Common myeloid progenitor, CD34-positive (primary cell): Measurements from ENCODE around the gene CEP112.

Source experiments
- CTCF ChIA-PET: fragments of 350-600 bp; sonication (Branson Sonifier 250); formaldehyde crosslinking; loops from one replicate; lab custom pipeline; 2021; ENCODE audit warnings: antibody characterized with exemption; lab: Charles Lee
- POLR2A ChIA-PET: fragments of 350-600 bp; sonication (Branson Sonifier 250); formaldehyde crosslinking; loops from one replicate; lab custom pipeline; 2021; ENCODE audit warnings: antibody characterized with exemption; lab: Charles Lee
- DNase-seq, 3 donors: peaks; one replicate each; pipeline versions ENCODE4 v3.0.0 to v3.0.0-alpha.2; 2013
- H3K27ac ChIP-seq, 2 experiments: 1 replicate in 1 of 2; 2 replicates in 1 of 2; pipeline ENCODE4 v1.7.0; 2013; ENCODE audit warnings: inconsistent platforms in 2 of 2, low read length in 2 of 2, mild to moderate bottlenecking in 2 of 2, low read depth in 1 of 2, moderate library complexity in 1 of 2; ENCODE audit not compliant: severe bottlenecking in 2 of 2, insufficient read depth in 1 of 2, poor library complexity in 1 of 2
- H3K27me3 ChIP-seq, 5 experiments: replicated peaks in 2 of 5; 1 replicate in 3 of 5; 2 replicates in 2 of 5; pipeline versions ENCODE4 v1.6.1 to v1.7.0; 2013; ENCODE audit warnings: low read length in 4 of 5, mild to moderate bottlenecking in 2 of 5, moderate library complexity in 2 of 5, inconsistent platforms in 1 of 5; ENCODE audit not compliant: insufficient read depth in 5 of 5, control insufficient read depth in 4 of 5
- H3K36me3 ChIP-seq, 4 experiments: 1 replicate in 2 of 4; 2 replicates in 2 of 4; pipeline versions ENCODE4 v1.6.1 to v1.7.0; 2013; ENCODE audit warnings: low read length in 3 of 4, control low read depth in 1 of 4, mild to moderate bottlenecking in 1 of 4; ENCODE audit not compliant: control insufficient read depth in 4 of 4, insufficient read depth in 4 of 4
- H3K4me1 ChIP-seq, 4 experiments: 1 replicate in 3 of 4; 2 replicates in 1 of 4; pipeline versions ENCODE4 v1.6.1 to v1.7.1; 2013; ENCODE audit warnings: low read length in 3 of 4, mild to moderate bottlenecking in 3 of 4, control low read depth in 1 of 4, inconsistent platforms in 1 of 4, moderate library complexity in 1 of 4; ENCODE audit not compliant: control insufficient read depth in 4 of 4, insufficient read depth in 4 of 4; ENCODE audit errors: control extremely low read depth in 1 of 4
- H3K4me3 ChIP-seq, 7 experiments: 1 replicate in 4 of 7; 2 replicates in 3 of 7; pipeline versions ENCODE4 v1.5.1 to v1.7.0; 2013; ENCODE audit warnings: mild to moderate bottlenecking in 7 of 7, low read length in 6 of 7, moderate library complexity in 6 of 7, inconsistent platforms in 2 of 7, low read depth in 2 of 7, control low read depth in 1 of 7; ENCODE audit not compliant: insufficient read depth in 4 of 7, control insufficient read depth in 1 of 7; ENCODE audit errors: extremely low read depth in 1 of 7
- H3K9me3 ChIP-seq, 5 experiments: 1 replicate in 4 of 5; 2 replicates in 1 of 5; pipeline versions ENCODE4 v1.6.1 to v1.7.1; 2013; ENCODE audit warnings: low read length in 4 of 5, mild to moderate bottlenecking in 2 of 5, inconsistent platforms in 1 of 5, low read depth in 1 of 5, moderate library complexity in 1 of 5; ENCODE audit not compliant: control insufficient read depth in 4 of 5, insufficient read depth in 2 of 5; ENCODE audit errors: control extremely low read depth in 1 of 5
- WGBS: methylation state at CpG from one replicate; pipeline ENCODE4 v1.1.5; 2013; ENCODE audit not compliant: insufficient coverage; 5-methylcytosine and 5-hydroxymethylcytosine counted together

CEP112 gene

DNA sequence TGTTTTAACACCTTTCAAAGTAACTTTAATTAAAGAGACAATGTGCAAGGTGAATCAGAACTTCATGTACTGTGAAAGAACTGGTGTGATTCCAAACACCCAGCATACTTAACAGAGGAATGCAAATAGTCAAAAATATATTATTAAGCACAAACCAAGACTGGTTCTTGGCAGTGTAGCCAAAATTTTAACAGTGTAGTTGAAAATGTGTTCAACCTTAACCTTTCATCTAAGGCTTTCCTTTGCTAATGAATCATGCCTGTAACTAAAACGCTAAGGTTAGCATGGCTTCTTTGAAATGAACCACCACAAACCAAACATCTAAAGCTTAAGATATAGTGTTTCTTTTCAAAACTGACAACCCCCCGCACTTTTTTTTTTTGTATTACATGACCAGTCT is 484.2 kb downstream of the CEP112 start:
- H3K9me3 ChIP-seq = no peaks in the 10 kb centered on the region
- H3K36me3 ChIP-seq = no peaks in the 10 kb centered on the region
- no peaks in the 10 kb centered on the region for H3K27me3 ChIP-seq
- no peaks in the 10 kb centered on the region for H3K4me1 ChIP-seq
- DNase-seq = no peak
- H3K27ac ChIP-seq = no peak overlapping the region
- no peak overlapping the region for H3K4me3 ChIP-seq
- POLR2A ChIA-PET = no interaction called here
- CTCF ChIA-PET = no interaction called here
- 100% methylated on average over 1 of the region's 2 CpGs for whole genome bisulfite sequencing

DNA sequence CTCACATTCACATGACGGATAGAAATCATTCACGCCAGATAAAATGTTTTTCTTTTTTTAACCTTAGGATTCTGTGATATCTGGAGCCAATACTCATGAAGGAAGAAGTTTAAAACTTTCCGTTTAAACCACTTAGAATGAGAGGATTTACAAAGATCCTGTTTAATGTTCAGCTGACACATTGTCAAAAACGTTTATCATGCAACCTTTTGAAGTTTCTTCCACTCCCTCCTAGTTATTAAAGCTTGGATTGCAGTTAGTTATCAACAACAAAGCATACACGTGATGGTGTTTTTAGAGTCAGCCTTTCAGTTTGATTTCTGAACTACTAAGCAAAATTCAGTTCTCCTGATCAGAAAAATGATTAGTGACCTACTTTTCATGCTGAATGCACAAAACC is 487.2 kb downstream of the CEP112 start:
- ChIA-PET POLR2A (no interaction called here), CTCF (no interaction called here)
- H3K4me3 ChIP-seq = no peak overlapping the region
- WGBS = 96% methylated on average over 3 of the region's 5 CpGs
- H3K27me3 ChIP-seq = no peaks in the 10 kb centered on the region
- peaks cover 0 to 1% (median 0%) of the 10 kb centered on the region in 5 experiments for H3K9me3 ChIP-seq
- no peak overlapping the region for H3K27ac ChIP-seq
- H3K36me3 ChIP-seq = no peaks in the 10 kb centered on the region
- no peaks in the 10 kb centered on the region for H3K4me1 ChIP-seq
- no peak for DNase-seq

DNA sequence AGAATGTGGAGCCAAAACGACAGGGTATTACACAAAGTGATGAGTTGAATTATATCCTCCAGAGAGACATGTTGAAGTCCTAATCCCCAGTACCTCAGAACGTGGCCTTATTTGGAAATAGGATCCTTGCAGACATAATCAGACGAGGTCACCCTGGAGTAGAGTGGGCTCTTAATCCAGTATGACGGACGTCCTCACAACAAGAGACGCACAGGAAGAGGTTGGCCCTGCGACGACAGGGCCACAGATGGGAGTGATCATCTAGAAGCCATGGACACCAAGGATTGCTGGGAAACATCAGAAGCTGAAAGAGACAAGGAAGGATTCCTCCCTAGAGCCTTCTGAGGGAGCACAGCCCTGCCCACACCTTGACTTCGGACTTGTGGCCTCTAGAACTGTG is 488.0 kb downstream of the CEP112 start:
- peaks cover 0 to 1% (median 0%) of the 10 kb centered on the region in 5 experiments for H3K9me3 ChIP-seq
- no peaks in the 10 kb centered on the region for H3K4me1 ChIP-seq
- H3K4me3 ChIP-seq = no peak overlapping the region
- no peak for DNase-seq
- no peaks in the 10 kb centered on the region for H3K27me3 ChIP-seq
- ChIA-PET POLR2A (no interaction called here), CTCF (no interaction called here)
- no peaks in the 10 kb centered on the region for H3K36me3 ChIP-seq
- H3K27ac ChIP-seq = no peak overlapping the region
- 99% methylated on average over 7 of the region's 9 CpGs for WGBS

DNA sequence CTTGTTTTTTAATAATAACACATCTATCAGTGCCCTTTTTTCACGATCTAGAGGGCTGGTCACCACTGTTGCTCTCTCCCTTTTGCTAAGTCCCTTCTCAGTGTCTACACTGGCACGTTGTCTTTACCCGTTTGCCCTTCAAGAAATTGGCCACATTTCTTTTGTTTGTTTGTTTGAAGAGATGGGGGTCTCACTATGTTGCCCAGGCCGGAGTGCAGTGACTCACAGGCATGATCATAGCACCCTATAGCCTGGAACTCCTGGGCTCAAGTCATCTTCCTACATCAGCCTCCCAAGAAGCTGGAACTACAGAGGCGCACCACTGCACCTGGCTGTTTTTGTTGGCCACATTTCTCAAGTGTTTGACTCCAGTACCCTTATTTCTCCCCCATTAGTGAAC is 492.5 kb downstream of the CEP112 start:
- no peak for DNase-seq
- no peaks in the 10 kb centered on the region for H3K36me3 ChIP-seq
- H3K9me3 ChIP-seq = peaks cover 0 to 1% (median 0%) of the 10 kb centered on the region in 5 experiments
- WGBS = 100% methylated on average over 2 of the region's 5 CpGs
- no peak overlapping the region for H3K4me3 ChIP-seq
- POLR2A ChIA-PET = no interaction called here
- H3K27ac ChIP-seq = no peak overlapping the region
- H3K4me1 ChIP-seq = no peaks in the 10 kb centered on the region
- CTCF ChIA-PET = no interaction called here
- H3K27me3 ChIP-seq = peaks cover 0 to 2% (median 0%) of the 10 kb centered on the region in 5 experiments

DNA sequence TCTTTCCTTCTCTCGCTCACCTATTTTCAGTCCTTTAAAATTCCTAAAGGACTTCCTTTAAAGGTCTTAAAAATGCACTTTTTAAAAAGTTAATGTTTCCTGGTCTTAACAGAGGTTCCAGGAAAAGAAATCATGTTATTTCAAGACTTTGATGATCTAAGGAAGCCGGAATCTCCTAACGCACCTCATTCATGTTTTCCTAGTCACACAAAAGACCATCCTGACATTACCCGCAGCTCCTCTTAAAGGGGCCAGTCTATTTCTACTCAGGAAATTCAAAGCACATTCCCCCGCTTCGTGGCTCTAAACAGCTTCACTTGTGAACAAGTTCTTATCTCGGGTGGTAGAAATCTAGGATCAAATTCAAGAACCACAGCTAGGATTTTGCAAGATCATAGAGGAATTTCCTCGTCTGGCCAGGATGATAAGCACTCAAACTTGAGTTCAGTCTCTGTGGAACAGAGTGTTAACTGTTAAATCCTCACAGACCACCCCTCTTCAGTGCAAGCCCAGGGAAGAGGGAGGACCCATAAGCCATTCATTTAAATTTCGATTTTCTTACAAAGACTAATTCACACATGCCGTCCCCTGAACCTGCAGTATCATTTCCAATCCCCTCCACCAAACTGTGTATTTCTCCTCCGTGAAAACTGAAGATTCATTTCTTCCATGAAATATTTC is 493.4 kb downstream of the CEP112 start:
- Histone ChIP-seq H3K9me3 (peaks cover 0 to 1% (median 0%) of the 10 kb centered on the region in 5 experiments), H3K36me3 (no peaks in the 10 kb centered on the region), H3K4me3 (no peak overlapping the region), H3K27ac (no peak overlapping the region), H3K4me1 (no peaks in the 10 kb centered on the region), H3K27me3 (peaks cover 0 to 2% (median 0%) of the 10 kb centered on the region in 5 experiments)
- CTCF ChIA-PET = no interaction called here
- 34% methylated on average over 8 of the region's 11 CpGs for WGBS
- DNase-seq = no peak
- POLR2A ChIA-PET = no interaction called here

DNA sequence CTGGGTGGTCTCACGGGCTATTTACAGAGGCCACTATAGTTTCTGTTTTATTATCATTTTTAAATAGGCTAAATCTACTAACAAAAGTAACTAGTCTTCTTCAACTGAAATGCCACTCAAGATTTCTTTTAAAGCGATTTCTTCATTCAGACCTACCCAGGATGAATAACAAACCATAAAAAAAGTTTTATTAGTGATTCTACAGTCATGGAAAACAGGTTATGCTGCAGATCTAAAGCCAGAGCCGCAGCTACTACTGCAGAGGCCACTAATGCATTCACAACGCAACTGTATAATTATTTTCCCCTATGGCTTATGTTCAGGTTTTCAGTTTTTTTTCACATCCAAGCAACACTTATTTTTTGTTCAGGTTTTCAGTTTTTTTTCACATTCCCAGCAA is 494.3 kb downstream of the CEP112 start:
- WGBS = 88% methylated on average over 2 of the region's 4 CpGs
- Histone ChIP-seq H3K36me3 (no peaks in the 10 kb centered on the region), H3K9me3 (peaks cover 0 to 1% (median 0%) of the 10 kb centered on the region in 5 experiments), H3K27ac (no peak overlapping the region), H3K4me1 (no peaks in the 10 kb centered on the region), H3K4me3 (no peak overlapping the region), H3K27me3 (peaks cover 0 to 2% (median 0%) of the 10 kb centered on the region in 5 experiments)
- ChIA-PET POLR2A (no interaction called here), CTCF (no interaction called here)
- DNase-seq = no peak

DNA sequence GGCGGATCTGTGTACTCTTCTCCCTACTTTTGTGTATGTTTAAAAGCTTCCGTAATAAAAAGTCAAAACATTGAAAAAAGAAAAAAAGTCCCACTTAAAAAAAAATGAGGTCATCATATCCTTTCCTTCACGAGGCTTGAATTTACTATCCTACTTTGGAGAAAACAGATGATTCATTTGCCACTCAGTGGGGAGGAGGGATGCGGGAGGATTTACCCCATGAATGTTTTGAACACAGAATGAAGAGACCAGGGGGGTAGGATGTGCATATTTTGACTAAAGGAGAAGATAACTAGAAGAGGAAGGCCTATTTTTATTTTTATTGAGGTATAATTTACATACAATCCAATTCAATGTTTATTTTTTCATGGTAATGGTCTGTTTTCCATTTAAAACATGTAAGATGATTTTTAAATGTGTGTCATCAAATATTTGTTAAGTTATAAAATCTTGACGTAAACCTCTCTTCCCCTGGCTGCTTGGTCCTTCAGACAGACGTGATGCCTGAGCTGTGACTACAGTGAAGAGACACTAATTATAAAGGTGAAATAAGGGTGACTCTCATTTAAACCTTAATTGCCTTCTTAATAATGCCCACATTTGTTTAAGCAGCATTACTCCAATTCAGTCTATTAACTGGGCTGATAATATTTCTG is 495.1 kb downstream of the CEP112 start:
- no peak for DNase-seq
- 100% methylated on average over 1 of the region's 6 CpGs for WGBS
- peaks cover 0 to 1% (median 0%) of the 10 kb centered on the region in 5 experiments for H3K9me3 ChIP-seq
- ChIA-PET POLR2A (no interaction called here), CTCF (no interaction called here)
- H3K36me3 ChIP-seq = no peaks in the 10 kb centered on the region
- H3K27me3 ChIP-seq = peaks cover 0 to 2% (median 0%) of the 10 kb centered on the region in 5 experiments
- no peak overlapping the region for H3K27ac ChIP-seq
- no peak overlapping the region for H3K4me3 ChIP-seq
- H3K4me1 ChIP-seq = no peaks in the 10 kb centered on the region
